ENCODE measurements around the gene RELN.

- TF ChIP-seq HSF4 (CRISPR knock-in tag; IDR thresholded peaks at IDR 0.05; ENCODE audit: borderline replicate concordance) (no peak), SUPT5H (IDR thresholded peaks at IDR 0.05) (no peak), TSHZ1 (CRISPR knock-in tag; IDR thresholded peaks at IDR 0.05) (no peak), SMC3 (conservative IDR thresholded peaks at IDR 0.05; ENCODE audit: insufficient read depth, low read depth, low read length) (no peak), BACH1 (tag; IDR thresholded peaks at IDR 0.05) (no peak), CSDE1 (IDR thresholded peaks at IDR 0.05) (no peak), REST (IDR thresholded peaks at IDR 0.05; ENCODE audit: borderline replicate concordance) (no peak), REST (CRISPR knock-in tag; IDR thresholded peaks at IDR 0.05; ENCODE audit: low read depth) (no peak)
- TF ChIP-seq, protein P1, sequence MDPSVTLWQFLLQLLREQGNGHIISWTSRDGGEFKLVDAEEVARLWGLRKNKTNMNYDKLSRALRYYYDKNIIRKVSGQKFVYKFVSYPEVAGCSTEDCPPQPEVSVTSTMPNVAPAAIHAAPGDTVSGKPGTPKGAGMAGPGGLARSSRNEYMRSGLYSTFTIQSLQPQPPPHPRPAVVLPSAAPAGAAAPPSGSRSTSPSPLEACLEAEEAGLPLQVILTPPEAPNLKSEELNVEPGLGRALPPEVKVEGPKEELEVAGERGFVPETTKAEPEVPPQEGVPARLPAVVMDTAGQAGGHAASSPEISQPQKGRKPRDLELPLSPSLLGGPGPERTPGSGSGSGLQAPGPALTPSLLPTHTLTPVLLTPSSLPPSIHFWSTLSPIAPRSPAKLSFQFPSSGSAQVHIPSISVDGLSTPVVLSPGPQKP (CRISPR knock-in tag; IDR thresholded peaks at IDR 0.05), result no peak
These were observed 37.0 kb downstream of the RELN start for GRCh38 chr7:103952408-103952807.
